Keratinocyte (primary cell): ENCODE measurements around the gene RRP9. TPM values are rescaled to one million over a fixed set of nuclear protein-coding genes. Genes with fewer than 3 reads are reported as not detected.
"Not testable (repeated sequence)": the region's sequence is repeated elsewhere in the genome, so short reads cannot be mapped to it uniquely, and the experiment has no call there.

Experiments
- DNase-seq: peaks from one replicate; pipeline ENCODE4 v3.0.0-alpha.2; 2011; ENCODE audit warnings: low read depth, missing footprints, low spot score
- FAIRE-seq: peaks from 2 replicates; lab custom pipeline; 2011; peaks lifted over from hg19 to GRCh38; lab: Jason Lieb, UNC
- H2AFZ ChIP-seq: 2 replicates; pipeline ENCODE4 v1.6.0; 2012; ENCODE audit warnings: low read length, control low read depth, inconsistent platforms; ENCODE audit not compliant: control insufficient read depth
- H3K27ac ChIP-seq: 2 replicates; pipeline ENCODE4 v1.5.1; 2011; ENCODE audit warnings: low read length; ENCODE audit not compliant: control insufficient read depth, insufficient read depth
- H3K27me3 ChIP-seq: 3 replicates; pipeline ENCODE4 v1.6.0; 2011; ENCODE audit warnings: low read length; ENCODE audit not compliant: control insufficient read depth, insufficient read depth; ENCODE audit errors: extremely low read depth
- H3K36me3 ChIP-seq, 2 experiments: 2 replicates in 1 of 2; 3 replicates in 1 of 2; pipeline ENCODE4 v1.5.1; 2011; ENCODE audit warnings: low read length in 2 of 2, mild to moderate bottlenecking in 1 of 2; ENCODE audit not compliant: control insufficient read depth in 2 of 2, insufficient read depth in 2 of 2; ENCODE audit errors: extremely low read depth in 1 of 2
- H3K4me1 ChIP-seq: 3 replicates; pipeline ENCODE4 v1.5.1; 2011; ENCODE audit warnings: low read length; ENCODE audit not compliant: control insufficient read depth, insufficient read depth; ENCODE audit errors: extremely low read depth
- H3K4me2 ChIP-seq: 3 replicates; pipeline ENCODE4 v1.6.0; 2011; ENCODE audit warnings: low read depth, low read length; ENCODE audit not compliant: control insufficient read depth, insufficient read depth; ENCODE audit errors: extremely low read depth
- H3K4me3 ChIP-seq, 3 experiments: fragments of 200-600 bp in 1 of 3; sonication (generic) in 1 of 3; 2 replicates in 2 of 3; 3 replicates in 1 of 3; pipeline ENCODE4 v1.5.1; 2011 to 2016; ENCODE audit warnings: low read length in 3 of 3, mild to moderate bottlenecking in 3 of 3, control low read depth in 2 of 3, inconsistent platforms in 1 of 3, low read depth in 1 of 3, mixed read lengths in 1 of 3, mixed run types in 1 of 3, moderate library complexity in 1 of 3; ENCODE audit not compliant: control insufficient read depth in 2 of 3, insufficient read depth in 2 of 3; ENCODE audit errors: extremely low read depth in 1 of 3
- H3K79me2 ChIP-seq: 2 replicates; pipeline ENCODE4 v1.6.0; 2012; ENCODE audit warnings: low read length; ENCODE audit not compliant: control insufficient read depth, insufficient read depth
- H3K9ac ChIP-seq: 3 replicates; pipeline ENCODE4 v1.6.0; 2011; ENCODE audit warnings: low read length; ENCODE audit not compliant: control insufficient read depth, insufficient read depth; ENCODE audit errors: extremely low read depth
- H3K9me1 ChIP-seq: 3 replicates; pipeline ENCODE4 v1.6.0; 2011; ENCODE audit warnings: low read length; ENCODE audit not compliant: control insufficient read depth, insufficient read depth; ENCODE audit errors: extremely low read depth
- H3K9me3 ChIP-seq: 2 replicates; pipeline ENCODE4 v1.5.1; 2012; ENCODE audit warnings: low read depth, low read length; ENCODE audit not compliant: control insufficient read depth
- H4K20me1 ChIP-seq: 3 replicates; pipeline ENCODE4 v1.6.0; 2011; ENCODE audit warnings: low read length; ENCODE audit not compliant: control insufficient read depth, insufficient read depth; ENCODE audit errors: extremely low read depth
- CTCF ChIP-seq, 3 experiments: IDR thresholded peaks in 1 of 3; conservative IDR thresholded peaks in 1 of 3; optimal IDR thresholded peaks in 1 of 3; 2 replicates in 2 of 3; 3 replicates in 1 of 3; pipeline versions ENCODE3 to v1.5.1; 2011; ENCODE audit warnings: low read length in 3 of 3, mild to moderate bottlenecking in 3 of 3, moderate library complexity in 2 of 3, control low read depth in 1 of 3, inconsistent platforms in 1 of 3; ENCODE audit not compliant: insufficient read depth in 2 of 3; ENCODE audit errors: extremely low read depth in 1 of 3
- EZH2 ChIP-seq: IDR thresholded peaks from one replicate; pipeline ENCODE4 v1.6.1; 2012; ENCODE audit warnings: inconsistent platforms, mild to moderate bottlenecking, low read length, moderate library complexity
- dilution Hi-C: fragments of 300-500 bp; cut with MboI; formaldehyde crosslinking; loops from one replicate; pipeline ENCODE4 v1.7.0; 2020; ENCODE audit warnings: low sequenced_read_pairs; ENCODE audit not compliant: extremely low pct_ligation_motif_present
- polyA plus RNA-seq, 5 experiments: library from polyadenylated mRNA; depleted of rRNA in 3 of 5; stranded (reverse) in 3 of 5; stranded (forward) in 1 of 5; unstranded in 1 of 5; fragments of >200 nt; gene quantifications; 1 replicate in 1 of 5; 2 replicates in 3 of 5; 3 replicates in 1 of 5; pipeline versions ENCODE4 v1.2.1 to v1.2.3, GENCODE V29; 2011 to 2012; ENCODE audit warnings: missing spikeins in 2 of 5, low read depth in 1 of 5, low replicate concordance in 1 of 5

The RRP9 gene
- polyA plus RNA-seq, 1 donor (not counting 4 experiments of a cell fraction or from before 2014, with no cell fraction given), result 21.8 TPM

- no peak for FAIRE-seq
- Histone ChIP-seq H3K36me3 (peaks cover 14 to 19% of the 10 kb centered on the region in 2 experiments), H3K4me1 (no peaks in the 10 kb centered on the region), H3K9me1 (no peaks in the 10 kb centered on the region), H3K27ac (no peak overlapping the region), H2AFZ (no peak overlapping the region), H3K4me3 (no peak overlapping the region), H3K79me2 (no peaks in the 10 kb centered on the region), H3K9me3 (no peaks in the 10 kb centered on the region), H3K9ac (no peak overlapping the region), H3K27me3 (no peaks in the 10 kb centered on the region), H4K20me1 (peaks cover 4% of the 10 kb centered on the region), H3K4me2 (no peak overlapping the region)
- dilution Hi-C loops, result no loop called here
- TF ChIP-seq CTCF (optimal IDR thresholded peaks at IDR 0.05 in 1 of 3, IDR thresholded peaks at IDR 0.05 in 1 of 3, conservative IDR thresholded peaks at IDR 0.05 in 1 of 3; ENCODE audit: extremely low read depth in 1 of 3, insufficient read depth in 2 of 3, low read length in 3 of 3) (no peak), EZH2 (no peak)
- no peak for DNase-seq
These were observed 11.3 kb downstream of the RRP9 start for GRCh38 chr3:51930439-51930838.

GRCh38 chr3:51929420-51930003, 12.2 kb downstream of the RRP9 start:
- Histone ChIP-seq H3K9me3 (no peaks in the 10 kb centered on the region), H3K9ac (no peak overlapping the region), H3K9me1 (no peaks in the 10 kb centered on the region), H4K20me1 (peaks cover 4% of the 10 kb centered on the region), H3K27ac (no peak overlapping the region), H3K79me2 (no peaks in the 10 kb centered on the region), H3K36me3 (peaks cover 9 to 17% of the 10 kb centered on the region in 2 experiments), H3K4me2 (no peak overlapping the region), H2AFZ (no peak overlapping the region), H3K27me3 (no peaks in the 10 kb centered on the region), H3K4me1 (no peaks in the 10 kb centered on the region), H3K4me3 (no peak overlapping the region)
- FAIRE-seq (no peak), DNase-seq (no peak)
- dilution Hi-C loops, result no loop called here
- TF ChIP-seq EZH2 (no peak), CTCF (optimal IDR thresholded peaks at IDR 0.05 in 1 of 3, IDR thresholded peaks at IDR 0.05 in 1 of 3, conservative IDR thresholded peaks at IDR 0.05 in 1 of 3; ENCODE audit: extremely low read depth in 1 of 3, insufficient read depth in 2 of 3, low read length in 3 of 3) (no peak)

- H3K9ac ChIP-seq, H3K79me2 ChIP-seq, FAIRE-seq, H2AFZ ChIP-seq, H3K9me1 ChIP-seq, H3K9me3 ChIP-seq, H3K4me1 ChIP-seq, H3K4me2 ChIP-seq, H4K20me1 ChIP-seq, H3K4me3 ChIP-seq, H3K27ac ChIP-seq, H3K27me3 ChIP-seq, dilution Hi-C loops, DNase-seq: not testable (repeated sequence)
- H3K36me3 ChIP-seq, result peaks cover 5 to 13% of the 10 kb centered on the region in 2 experiments
These were observed 12.7 kb downstream of the RRP9 start for GRCh38 chr3:51928981-51929380.
